Measurements from ENCODE around the gene TMEM245. TPM values are rescaled to one million over a fixed set of nuclear protein-coding genes. Genes with fewer than 3 reads are reported as not detected.

The TMEM245 gene
- total and polyA plus RNA-seq, 9 donors: 28.1 to 102 (median 77.4) TPM

DNA sequence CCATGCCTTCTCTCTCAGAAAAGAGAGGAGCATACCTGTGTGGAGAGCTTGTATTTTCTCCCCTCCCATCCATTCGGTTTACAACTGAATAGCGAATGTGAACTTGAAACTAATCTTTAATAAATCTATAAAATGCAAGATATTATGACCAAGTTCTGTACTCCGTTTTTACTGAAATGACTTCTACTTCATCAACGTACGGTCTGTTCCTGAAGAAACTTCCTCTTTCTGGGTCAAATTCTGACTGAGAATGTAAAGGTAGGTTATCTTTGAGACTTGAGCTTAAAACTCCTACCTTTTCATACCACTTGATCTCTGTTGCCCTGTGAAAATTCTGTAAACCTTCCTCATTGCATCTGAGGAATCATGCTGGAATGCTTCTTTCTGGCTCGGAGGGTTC lies 102.3 kb downstream of the TMEM245 start:
- DNase-seq: no peak
- H3K9me3 ChIP-seq: no peaks in the 10 kb centered on the region
- no peak overlapping the region for H3K27ac ChIP-seq
- peaks cover 21% of the 10 kb centered on the region for H3K4me1 ChIP-seq (ENCODE audit: insufficient read depth)
- TF ChIP-seq EP300 (IDR thresholded peaks at IDR 0.05) (no peak), POLR2A (IDR thresholded peaks at IDR 0.05) (no peak)
- TF ChIP-seq, protein P1, sequence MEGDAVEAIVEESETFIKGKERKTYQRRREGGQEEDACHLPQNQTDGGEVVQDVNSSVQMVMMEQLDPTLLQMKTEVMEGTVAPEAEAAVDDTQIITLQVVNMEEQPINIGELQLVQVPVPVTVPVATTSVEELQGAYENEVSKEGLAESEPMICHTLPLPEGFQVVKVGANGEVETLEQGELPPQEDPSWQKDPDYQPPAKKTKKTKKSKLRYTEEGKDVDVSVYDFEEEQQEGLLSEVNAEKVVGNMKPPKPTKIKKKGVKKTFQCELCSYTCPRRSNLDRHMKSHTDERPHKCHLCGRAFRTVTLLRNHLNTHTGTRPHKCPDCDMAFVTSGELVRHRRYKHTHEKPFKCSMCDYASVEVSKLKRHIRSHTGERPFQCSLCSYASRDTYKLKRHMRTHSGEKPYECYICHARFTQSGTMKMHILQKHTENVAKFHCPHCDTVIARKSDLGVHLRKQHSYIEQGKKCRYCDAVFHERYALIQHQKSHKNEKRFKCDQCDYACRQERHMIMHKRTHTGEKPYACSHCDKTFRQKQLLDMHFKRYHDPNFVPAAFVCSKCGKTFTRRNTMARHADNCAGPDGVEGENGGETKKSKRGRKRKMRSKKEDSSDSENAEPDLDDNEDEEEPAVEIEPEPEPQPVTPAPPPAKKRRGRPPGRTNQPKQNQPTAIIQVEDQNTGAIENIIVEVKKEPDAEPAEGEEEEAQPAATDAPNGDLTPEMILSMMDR (IDR thresholded peaks at IDR 0.05): no peak
- no peaks in the 10 kb centered on the region for H3K27me3 ChIP-seq
- H3K4me3 ChIP-seq: no peak overlapping the region
- intact Hi-C loops (cut with DNase I): loop anchor here in 3 of 4 donors (10.0 kb wide), 1 partner anchor 97 kb away; the partner anchor contains the start of gene TMEM245 (in 3 of the 3)
- WGBS, 3 donors: 87 to 93% (median 92%) methylated on average over 6 of the region's 6 CpGs
- H3K36me3 ChIP-seq: no peaks in the 10 kb centered on the region

DNA sequence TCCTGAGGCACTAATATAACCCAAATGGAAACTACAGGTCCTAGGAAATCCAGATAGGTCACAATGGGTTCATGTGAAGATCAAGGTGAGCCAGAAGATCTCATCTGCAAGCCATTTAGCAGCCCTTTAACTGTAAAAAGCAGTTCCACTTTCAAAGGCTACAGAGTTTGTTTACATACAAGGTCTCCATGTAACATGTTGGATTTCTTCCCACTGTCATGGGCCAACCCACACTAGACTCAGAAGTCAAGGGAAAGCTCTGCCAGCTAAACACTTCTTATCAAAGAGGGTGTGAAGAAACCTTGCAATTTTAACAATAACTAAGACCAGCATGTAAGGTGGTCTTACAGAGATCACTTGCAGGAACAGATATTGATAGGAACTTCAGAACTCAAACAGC lies 102.7 kb downstream of the TMEM245 start:
- DNase-seq: no peak
- H3K9me3 ChIP-seq: no peaks in the 10 kb centered on the region
- TF ChIP-seq EP300 (IDR thresholded peaks at IDR 0.05) (no peak), POLR2A (IDR thresholded peaks at IDR 0.05) (no peak)
- TF ChIP-seq, protein P1 (IDR thresholded peaks at IDR 0.05): no peak
- intact Hi-C loops (cut with DNase I): loop anchor here in 3 of 4 donors (10.0 kb wide), 1 partner anchor 98 kb away; the partner anchor contains the start of gene TMEM245 (in 3 of the 3)
- no peak overlapping the region for H3K4me3 ChIP-seq
- H3K4me1 ChIP-seq (ENCODE audit: insufficient read depth): peaks cover 19% of the 10 kb centered on the region
- H3K36me3 ChIP-seq: no peaks in the 10 kb centered on the region
- H3K27me3 ChIP-seq: no peaks in the 10 kb centered on the region
- H3K27ac ChIP-seq: peak overlapping the region in 1 of 2 donors; percentile 6

DNA sequence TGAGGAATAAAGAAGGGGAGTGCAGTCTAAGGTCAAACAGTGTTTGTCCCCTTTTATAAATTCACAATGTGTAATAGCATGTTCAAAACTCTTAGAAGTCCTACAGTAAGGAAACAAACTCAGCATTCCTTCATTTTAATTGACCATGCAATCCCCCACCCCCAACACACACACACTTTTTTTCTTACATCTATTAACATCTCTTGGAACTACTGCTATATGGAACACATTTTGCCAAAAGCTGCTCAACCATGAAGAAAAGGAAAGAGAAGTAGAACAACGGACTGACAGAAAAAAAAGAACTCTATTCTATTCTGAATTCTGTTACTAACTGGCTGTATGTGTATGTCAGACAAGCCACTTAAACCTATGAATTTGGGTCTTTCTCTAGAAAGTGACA lies 103.6 kb downstream of the TMEM245 start:
- Histone ChIP-seq H3K27ac (no peak overlapping the region), H3K27me3 (no peaks in the 10 kb centered on the region), H3K36me3 (no peaks in the 10 kb centered on the region), H3K4me3 (no peak overlapping the region), H3K4me1 (ENCODE audit: insufficient read depth) (peaks cover 19% of the 10 kb centered on the region), H3K9me3 (no peaks in the 10 kb centered on the region)
- 87 to 96% (median 93%) methylated on average over 1 of the region's 1 CpG for WGBS, 3 donors
- no peak for DNase-seq
- no peak for TF ChIP-seq EP300 (IDR thresholded peaks at IDR 0.05)
- TF ChIP-seq, protein P1 (IDR thresholded peaks at IDR 0.05): no peak
- no peak for TF ChIP-seq POLR2A (IDR thresholded peaks at IDR 0.05)
- intact Hi-C loops (cut with DNase I): loop anchor here in 3 of 4 donors (10.0 kb wide), 1 partner anchor 99 kb away; the partner anchor contains the start of gene TMEM245 (in 3 of the 3)

DNA sequence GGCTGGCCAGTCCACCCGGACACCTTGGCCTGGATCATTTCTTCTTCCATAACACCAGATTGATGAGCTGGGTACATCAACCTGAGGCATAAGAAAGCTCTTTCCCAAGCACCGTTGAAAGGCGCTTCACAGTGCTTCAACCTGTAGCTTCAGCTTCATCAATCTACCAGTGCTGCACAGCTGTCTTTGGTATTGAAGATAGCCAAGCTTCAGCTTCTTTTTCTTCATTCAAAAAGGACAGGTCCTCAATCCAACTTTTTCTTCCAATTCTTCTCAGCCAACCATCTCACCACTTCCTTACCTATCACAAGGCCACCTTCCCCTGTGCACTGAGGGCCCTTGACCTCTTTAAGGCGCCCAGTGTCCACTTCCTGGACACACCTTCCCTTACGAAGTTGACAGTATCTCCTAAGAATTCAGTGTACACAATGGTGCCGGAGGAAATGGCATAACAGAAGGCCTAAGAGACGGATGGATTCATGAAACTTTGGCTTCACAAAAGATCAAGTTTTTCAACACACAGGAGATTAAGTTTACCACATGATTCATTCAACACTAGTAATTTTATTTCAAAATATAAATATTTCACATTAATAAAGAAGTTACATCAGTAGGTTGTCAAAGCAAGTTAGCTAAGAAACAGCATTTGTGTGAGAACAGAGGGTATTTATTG lies 105.0 kb downstream of the TMEM245 start:
- H3K4me3 ChIP-seq: no peak overlapping the region
- H3K4me1 ChIP-seq (ENCODE audit: insufficient read depth): peaks cover 19% of the 10 kb centered on the region
- peak overlapping the region; percentile 91 to 97 for H3K27ac ChIP-seq
- intact Hi-C loops (cut with DNase I): loop anchor here in 3 of 4 donors (2.0 to 10.0 kb wide), 2 partner anchors 14 to 100 kb away; partner anchors contain the start of gene TMEM245 (in 3 of the 3)
- no peaks in the 10 kb centered on the region for H3K9me3 ChIP-seq
- TF ChIP-seq, protein P1 (IDR thresholded peaks at IDR 0.05): no peak
- no peaks in the 10 kb centered on the region for H3K36me3 ChIP-seq
- DNase-seq: no peak
- 51 to 65% (median 52%) methylated on average over 7 of the region's 7 CpGs for WGBS, 3 donors
- H3K27me3 ChIP-seq: no peaks in the 10 kb centered on the region
